Esophagus muscularis mucosa (tissue), 3 donors: ENCODE data around the gene NPTX1.

ENCODE experiments used
- EP300 ChIP-seq: sonication (generic); formaldehyde crosslinking; IDR thresholded peaks from one replicate; pipeline ENCODE4 v1.6.1; 2017; ENCODE audit warnings: antibody characterized with exemption
- TF ChIP-seq, protein P1 (sequence below), 3 experiments: fragments of 200-600 bp in 2 of 3; fragments of 450-650 bp in 1 of 3; sonication (generic) in 2 of 3; IDR thresholded peaks; one replicate each; pipeline ENCODE4 v1.5.1; 2017 to 2019; ENCODE audit warnings: antibody characterized with exemption in 3 of 3, mild to moderate bottlenecking in 2 of 3, moderate library complexity in 1 of 3

DNA sequence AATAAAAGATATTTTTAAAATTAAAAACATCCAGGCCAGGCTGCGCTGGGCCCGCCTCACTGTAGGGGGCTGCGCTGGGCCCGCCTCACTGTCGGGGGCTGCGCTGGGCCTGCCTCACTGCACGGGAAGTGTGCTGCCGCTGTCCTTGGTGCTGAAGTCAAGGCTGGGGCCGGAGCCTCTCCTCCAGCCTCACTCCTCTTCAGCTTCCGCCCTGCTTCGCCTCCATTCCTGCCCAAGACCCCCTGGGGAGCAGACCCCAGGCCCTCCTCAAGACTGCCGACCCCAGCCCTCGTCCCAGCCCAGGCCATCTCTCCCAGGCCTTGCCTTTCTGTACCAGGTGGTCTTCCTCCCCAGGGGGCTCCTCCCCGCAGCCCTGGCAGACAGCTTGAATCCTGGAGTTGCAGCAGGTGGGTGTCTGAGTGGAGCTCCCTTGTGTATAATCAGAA is 35.3 kb downstream of the NPTX1 start:
- TF ChIP-seq, protein P1, sequence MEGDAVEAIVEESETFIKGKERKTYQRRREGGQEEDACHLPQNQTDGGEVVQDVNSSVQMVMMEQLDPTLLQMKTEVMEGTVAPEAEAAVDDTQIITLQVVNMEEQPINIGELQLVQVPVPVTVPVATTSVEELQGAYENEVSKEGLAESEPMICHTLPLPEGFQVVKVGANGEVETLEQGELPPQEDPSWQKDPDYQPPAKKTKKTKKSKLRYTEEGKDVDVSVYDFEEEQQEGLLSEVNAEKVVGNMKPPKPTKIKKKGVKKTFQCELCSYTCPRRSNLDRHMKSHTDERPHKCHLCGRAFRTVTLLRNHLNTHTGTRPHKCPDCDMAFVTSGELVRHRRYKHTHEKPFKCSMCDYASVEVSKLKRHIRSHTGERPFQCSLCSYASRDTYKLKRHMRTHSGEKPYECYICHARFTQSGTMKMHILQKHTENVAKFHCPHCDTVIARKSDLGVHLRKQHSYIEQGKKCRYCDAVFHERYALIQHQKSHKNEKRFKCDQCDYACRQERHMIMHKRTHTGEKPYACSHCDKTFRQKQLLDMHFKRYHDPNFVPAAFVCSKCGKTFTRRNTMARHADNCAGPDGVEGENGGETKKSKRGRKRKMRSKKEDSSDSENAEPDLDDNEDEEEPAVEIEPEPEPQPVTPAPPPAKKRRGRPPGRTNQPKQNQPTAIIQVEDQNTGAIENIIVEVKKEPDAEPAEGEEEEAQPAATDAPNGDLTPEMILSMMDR (IDR thresholded peaks at IDR 0.05), result no peak
- TF ChIP-seq EP300, result no peak
